K562 (cell line): ENCODE results near the gene LRRTM4. TPM values are rescaled to one million over a fixed set of nuclear protein-coding genes. Genes with fewer than 3 reads are reported as not detected.

Experiments
- ATAC-seq: fragments of 200-7000 bp; cut with Tn5 transposase; 3 replicates; pipeline ENCODE4 v1.9.1; 2020; ENCODE audit warnings: moderate library complexity
- BruUV-seq: library from RNA; stranded (reverse); fragments of 400-500 nt; replicated peaks from 2 replicates; lab custom pipeline; 2021; lab: Mats Ljungman, UMichigan
- CTCF ChIA-PET: fragments of 300-600 bp; formaldehyde crosslinking; extraction: SDS; loops from one replicate; lab custom pipeline; 2021; ENCODE audit warnings: low intra/inter-chr PET ratio; lab: Yijun Ruan, JAX
- POLR2A ChIA-PET: fragments of 300-600, 350-650 bp; sonication (Branson Sonifier 250); formaldehyde crosslinking; extraction: SDS; loops from one replicate; lab custom pipeline; 2021; ENCODE audit warnings: antibody characterized with exemption, inconsistent platforms; lab: Yijun Ruan, JAX
- DNase-seq, 4 experiments: peaks; one replicate each; pipeline versions ENCODE4 v3.0.0 to v3.0.0-alpha.2; 2011 to 2018; ENCODE audit warnings: low spot score in 3 of 4, mixed read lengths in 3 of 4; ENCODE audit errors: extremely low read depth in 1 of 4
- FAIRE-seq: peaks from 2 replicates; lab custom pipeline; 2011; peaks lifted over from hg19 to GRCh38; lab: Jason Lieb, UNC
- H2AFZ ChIP-seq: 2 replicates; pipeline ENCODE4 v1.6.0; 2011; ENCODE audit warnings: low read depth, low read length, control low read depth, inconsistent platforms
- H3K27ac ChIP-seq: fragments of 200-600 bp; 3 replicates; pipeline ENCODE4 v1.8.0; 2011; ENCODE audit warnings: low read depth, mild to moderate bottlenecking, control low read depth, inconsistent platforms, low read length, moderate library complexity, mixed read lengths; ENCODE audit errors: extremely low read depth
- H3K27me3 ChIP-seq, 2 experiments: fragments of 300-600 bp in 1 of 2; 2 replicates in 1 of 2; 3 replicates in 1 of 2; pipeline versions ENCODE4 v1.6.0 to v1.8.0; 2011; ENCODE audit warnings: inconsistent platforms in 2 of 2, low read length in 2 of 2, mild to moderate bottlenecking in 1 of 2, mixed read lengths in 1 of 2, moderate library complexity in 1 of 2; ENCODE audit not compliant: control insufficient read depth in 2 of 2, insufficient read depth in 2 of 2
- H3K36me3 ChIP-seq: fragments of 300-600 bp; 3 replicates; pipeline ENCODE4 v1.8.0; 2011; ENCODE audit warnings: mild to moderate bottlenecking, low read length, inconsistent platforms; ENCODE audit not compliant: control insufficient read depth, insufficient read depth
- H3K4me1 ChIP-seq, 2 experiments: fragments of 200-600 bp in 1 of 2; replicated peaks in 1 of 2; 2 replicates in 1 of 2; 3 replicates in 1 of 2; pipeline versions ENCODE4 v1.5.1 to v1.8.0; 2011; ENCODE audit warnings: inconsistent platforms in 2 of 2, low read length in 2 of 2, mild to moderate bottlenecking in 1 of 2, mixed read lengths in 1 of 2, moderate library complexity in 1 of 2; ENCODE audit not compliant: control insufficient read depth in 2 of 2, insufficient read depth in 2 of 2
- H3K4me2 ChIP-seq: 2 replicates; pipeline ENCODE4 v1.6.1; 2011; ENCODE audit warnings: low read length, control low read depth, inconsistent platforms, mixed read lengths; ENCODE audit not compliant: insufficient read depth
- H3K4me3 ChIP-seq: fragments of 200-600 bp; sonication (generic), shearing (Covaris generic); 2 replicates; pipeline ENCODE4 v1.5.1; 2016; ENCODE audit warnings: control low read depth, inconsistent platforms
- H3K79me2 ChIP-seq: fragments of 200-600 bp; 3 replicates; pipeline ENCODE4 v1.8.0; 2011; ENCODE audit warnings: low read length, inconsistent platforms; ENCODE audit not compliant: control insufficient read depth, insufficient read depth
- H3K9ac ChIP-seq, 2 experiments: 2 replicates each; pipeline versions ENCODE4 v1.6.0 to v1.6.1; 2011; ENCODE audit warnings: low read depth in 2 of 2, low read length in 2 of 2, control low read depth in 1 of 2, inconsistent platforms in 1 of 2, mild to moderate bottlenecking in 1 of 2, mixed read lengths in 1 of 2; ENCODE audit not compliant: insufficient read depth in 1 of 2
- H3K9me1 ChIP-seq: one replicate; pipeline ENCODE4 v1.6.0; 2011; ENCODE audit warnings: inconsistent platforms, mild to moderate bottlenecking, low read length, moderate library complexity; ENCODE audit not compliant: control insufficient read depth, insufficient read depth
- H3K9me3 ChIP-seq: replicated peaks from 2 replicates; pipeline ENCODE4 v1.5.1; 2011; ENCODE audit warnings: low read depth, low read length, inconsistent platforms; ENCODE audit not compliant: control insufficient read depth, insufficient read depth
- H4K20me1 ChIP-seq: replicated peaks from 2 replicates; pipeline ENCODE4 v1.6.1; 2011; ENCODE audit warnings: low read length, inconsistent platforms, mixed read lengths; ENCODE audit not compliant: control insufficient read depth, insufficient read depth
- ATF6 ChIP-seq: sonication (generic); formaldehyde crosslinking; IDR thresholded peaks from 2 replicates; pipeline ENCODE4 v1.4.0; 2020; ENCODE audit warnings: mild to moderate bottlenecking, missing genetic modification reagents
- BRCA1 ChIP-seq, 2 experiments: fragments of 450-650 bp in 1 of 2; sonication (generic) in 1 of 2; formaldehyde crosslinking in 1 of 2; IDR thresholded peaks; 2 replicates each; pipeline versions ENCODE4 v1.5.0 to v1.6.1; 2017 to 2020; ENCODE audit warnings: mild to moderate bottlenecking in 1 of 2, missing genetic modification reagents in 1 of 2
- CHD4 ChIP-seq: fragments of 200-600 bp; sonication (generic); IDR thresholded peaks from 3 replicates; pipeline ENCODE4 v1.6.1; 2012; ENCODE audit warnings: low read depth, mild to moderate bottlenecking, mixed read lengths, low read length, inconsistent platforms; ENCODE audit not compliant: insufficient read depth, insufficient replicate concordance, poor library complexity, severe bottlenecking
- FOXP1 ChIP-seq: sonication (generic); formaldehyde crosslinking; IDR thresholded peaks from 2 replicates; pipeline ENCODE4 v1.8.0; 2022; ENCODE audit warnings: mild to moderate bottlenecking, missing genetic modification reagents
- KLF10 ChIP-seq: fragments of 250-450 bp; sonication (Bioruptor Pico); IDR thresholded peaks from 2 replicates; pipeline ENCODE4 v1.6.1; 2021; ENCODE audit warnings: matching md5 sums
- MLX ChIP-seq, 2 experiments: fragments of 450-650 bp in 1 of 2; sonication (generic) in 1 of 2; formaldehyde crosslinking; conservative IDR thresholded peaks; 2 replicates each; pipeline versions ENCODE4 v1.4.0 to v1.8.1; 2020 to 2022; ENCODE audit warnings: mild to moderate bottlenecking in 1 of 2, missing genetic modification reagents in 1 of 2
- RAD21 ChIP-seq, 2 experiments: fragments of 250-450 bp in 1 of 2; fragments of 450-650 bp in 1 of 2; sonication (Bioruptor Pico) in 1 of 2; formaldehyde crosslinking in 1 of 2; IDR thresholded peaks in 1 of 2; conservative IDR thresholded peaks in 1 of 2; 2 replicates each; pipeline versions ENCODE4 v1.4.0 to v1.8.0; 2020 to 2022; ENCODE audit warnings: mild to moderate bottlenecking in 2 of 2, moderate library complexity in 1 of 2
- RFX7 ChIP-seq: fragments of 250-450 bp; sonication (Bioruptor Pico); IDR thresholded peaks from 2 replicates; pipeline ENCODE4 v1.5.1; 2021; ENCODE audit warnings: mild to moderate bottlenecking
- SMAD3 ChIP-seq: fragments of 450-650 bp; formaldehyde crosslinking; conservative IDR thresholded peaks from 2 replicates; pipeline ENCODE4 v1.4.0; 2020; ENCODE audit warnings: mild to moderate bottlenecking
- TCF7L2 ChIP-seq: fragments of 150-350 bp; IDR thresholded peaks from 2 replicates; pipeline ENCODE4 v1.6.1; 2016; ENCODE audit warnings: low read depth, mild to moderate bottlenecking, low read length, moderate library complexity
- ZFP30 ChIP-seq: fragments of 250-450 bp; sonication (Bioruptor Pico); IDR thresholded peaks from 2 replicates; pipeline ENCODE4 v1.8.0; 2022; ENCODE audit warnings: moderate library complexity, mild to moderate bottlenecking, inconsistent platforms, borderline replicate concordance
- ZNF551 ChIP-seq: fragments of 250-450 bp; sonication (Bioruptor Pico); IDR thresholded peaks from 2 replicates; pipeline ENCODE4 v1.5.0; 2021; ENCODE audit warnings: mild to moderate bottlenecking, moderate library complexity
- WGBS: fragments of 100-300 bp; shearing (Covaris generic); methylation state at CpG from one replicate; pipeline ENCODE4 v1.1.6; 2016; ENCODE audit warnings: low coverage, mixed read lengths; ENCODE audit not compliant: insufficient coverage; ENCODE audit errors: missing lambda C conversion rate; 5-methylcytosine and 5-hydroxymethylcytosine counted together
- in situ Hi-C: fragments of 300-500 bp; cut with MboI; formaldehyde crosslinking; loops from 4 replicates; pipeline ENCODE4 v1.15.0; 2018; ENCODE audit warnings: inconsistent platforms, mixed read lengths
- intact Hi-C: fragments of 100-400 bp; cut with micrococcal nuclease; formaldehyde crosslinking; loops from 2 replicates; pipeline ENCODE4 v1.14.2; 2022
- polyA plus RNA-seq, 8 experiments: library from polyadenylated mRNA; depleted of rRNA in 4 of 8; stranded (reverse) in 5 of 8; unstranded in 3 of 8; fragments of >200 nt; fragmentation: Nextera tagmentation in 2 of 8; fragmentation: Illumina TruSeq in 1 of 8; extraction: Ambion mirVana in 2 of 8; extraction: Trizol in 1 of 8; gene quantifications; 2 replicates each; pipeline versions ENCODE4 v1.2.1 to v1.2.3, GENCODE V29; 2011 to 2014; ENCODE audit warnings: inconsistent platforms in 1 of 8, missing spikeins in 1 of 8
- total RNA-seq, 7 experiments: library from RNA; depleted of rRNA in 6 of 7; stranded (reverse); fragments of >200 nt in 6 of 7; fragmentation: Illumina TruSeq in 2 of 7; extraction: Trizol in 2 of 7; gene quantifications; 2 replicates each; pipeline versions ENCODE4 v1.2.1 to v1.2.3, GENCODE V29; 2011 to 2021; ENCODE audit warnings: low replicate concordance in 1 of 7

The LRRTM4 gene
- total and polyA plus RNA-seq, 9 of the 15 experiments (the other 6 are each of a cell fraction or from before 2014, with no cell fraction given), result 0.04 TPM; not detected in 6

GRCh38 chr2:77457665-77458064 is 64.5 kb downstream of the LRRTM4 start:
- H3K4me1 ChIP-seq, result no peaks in the 10 kb centered on the region
- no peak for FAIRE-seq
- CTCF ChIA-PET, result no interaction called here

More at GRCh38 chr2:77457665-77458064, 64.5 kb downstream of the LRRTM4 start:
- H3K36me3 ChIP-seq, result no peaks in the 10 kb centered on the region
- H3K27me3 ChIP-seq, result no peaks in the 10 kb centered on the region
- H3K4me3 ChIP-seq, result no peak overlapping the region
- H3K9me1 ChIP-seq, result no peaks in the 10 kb centered on the region
- POLR2A ChIA-PET, result no interaction called here
- H3K79me2 ChIP-seq, result no peaks in the 10 kb centered on the region
- in situ Hi-C loops (no loop called here), intact Hi-C loops (no loop called here)
- TF ChIP-seq ZFP30 (CRISPR knock-in tag), result no peak
- no peak for TF ChIP-seq SMAD3 (CRISPR knock-in tag)
- no peak for TF ChIP-seq RFX7 (CRISPR knock-in tag)
- TF ChIP-seq RAD21 (CRISPR knock-in tag; conservative IDR thresholded peaks at IDR 0.05 in 1 of 2, IDR thresholded peaks at IDR 0.05 in 1 of 2), result no peak
- TF ChIP-seq ATF6, result no peak
- no peak for TF ChIP-seq BRCA1 (IDR thresholded peaks at IDR 0.05)
- TF ChIP-seq BRCA1 (CRISPR knock-in tag; IDR thresholded peaks at IDR 0.05), result no peak
- no peak for TF ChIP-seq KLF10 (CRISPR knock-in tag)
- no peak for TF ChIP-seq ZNF551 (CRISPR knock-in tag)
- TF ChIP-seq FOXP1 (CRISPR knock-in tag), result no peak
- TF ChIP-seq MLX (CRISPR knock-in tag; conservative IDR thresholded peaks at IDR 0.05), result no peak
- TF ChIP-seq TCF7L2, result no peak
- no peak for TF ChIP-seq CHD4
- 11% methylated on average over 1 of the region's 1 CpG for WGBS
- DNase-seq (no peak), ATAC-seq (no peak)
- no peak overlapping the region for H2AFZ ChIP-seq
- H3K9me3 ChIP-seq, result peaks cover 1% of the 10 kb centered on the region; the same call in 1 of the 2 replicates
- no peak overlapping the region for H3K9ac ChIP-seq
- H3K27ac ChIP-seq, result no peak overlapping the region
- H4K20me1 ChIP-seq, result no peaks in the 10 kb centered on the region
- no TSS peak for BruUV-seq
- H3K4me2 ChIP-seq, result no peak overlapping the region
